GM12878 (cell line): ENCODE measurements around the gene ORAI3. TPM values are rescaled to one million over a fixed set of nuclear protein-coding genes. Genes with fewer than 3 reads are reported as not detected.

ENCODE experiments used
- ATAC-seq: fragments of 200-7000 bp; cut with Tn5 transposase; 3 replicates; pipeline ENCODE4 v1.9.1; 2020; ENCODE audit warnings: mild to moderate bottlenecking, moderate library complexity
- BruUV-seq: library from RNA; stranded (reverse); fragments of 400-500 nt; replicated peaks from 2 replicates; lab custom pipeline; 2021; lab: Mats Ljungman, UMichigan
- CTCF ChIA-PET: fragments of 300-600 bp; sonication (Branson Sonifier 250); formaldehyde crosslinking; extraction: SDS; loops from one replicate; lab custom pipeline; 2021; ENCODE audit warnings: inconsistent platforms; lab: Yijun Ruan, JAX
- POLR2A ChIA-PET: fragments of 350-600 bp; formaldehyde crosslinking; extraction: SDS; loops from one replicate; lab custom pipeline; 2021; ENCODE audit warnings: inconsistent platforms; lab: Charles Lee
- RAD21 ChIA-PET: fragments of 300-600 bp; sonication (Branson Sonifier 250); formaldehyde crosslinking; loops from one replicate; lab custom pipeline; 2023; ENCODE audit warnings: antibody characterized with exemption; ENCODE audit not compliant: unreplicated experiment; lab: Charles Lee
- SMC1A ChIA-PET: fragments of 300-600 bp; sonication (Branson Sonifier 250); formaldehyde crosslinking; loops from one replicate; lab custom pipeline; 2023; ENCODE audit not compliant: unreplicated experiment, uncharacterized antibody; lab: Charles Lee
- DNase-seq: peaks from one replicate; pipeline ENCODE4 v3.0.0-alpha.2; 2011; ENCODE audit warnings: low read depth, low spot score
- FAIRE-seq: peaks from 3 replicates; lab custom pipeline; 2011; peaks lifted over from hg19 to GRCh38; lab: Jason Lieb, UNC
- H2AFZ ChIP-seq: 2 replicates; pipeline ENCODE4 v1.6.0; 2011; ENCODE audit warnings: low read depth, low read length, control low read depth; ENCODE audit not compliant: control insufficient read depth
- H3K27ac ChIP-seq: 2 replicates; pipeline ENCODE4 v1.5.1; 2011; ENCODE audit warnings: control low read depth; ENCODE audit not compliant: control insufficient read depth, insufficient read depth
- H3K27me3 ChIP-seq, 2 experiments: replicated peaks in 1 of 2; 2 replicates each; pipeline versions ENCODE4 v1.6.0 to v1.6.1; 2011; ENCODE audit warnings: low read length in 1 of 2; ENCODE audit not compliant: control insufficient read depth in 2 of 2, insufficient read depth in 2 of 2
- H3K36me3 ChIP-seq, 2 experiments: 2 replicates each; pipeline ENCODE4 v1.5.1; 2011; ENCODE audit warnings: low read length in 1 of 2; ENCODE audit not compliant: control insufficient read depth in 2 of 2, insufficient read depth in 2 of 2
- H3K4me1 ChIP-seq: 2 replicates; pipeline ENCODE4 v1.6.1; 2011; ENCODE audit warnings: mild to moderate bottlenecking, low read length, moderate library complexity, mixed read lengths; ENCODE audit not compliant: control insufficient read depth, insufficient read depth
- H3K4me2 ChIP-seq: 2 replicates; pipeline ENCODE4 v1.6.0; 2011; ENCODE audit warnings: control low read depth; ENCODE audit not compliant: control insufficient read depth, insufficient read depth
- H3K4me3 ChIP-seq: fragments of 200-600 bp; sonication (generic); 2 replicates; pipeline ENCODE4 v1.5.1; 2016
- H3K79me2 ChIP-seq: 2 replicates; pipeline ENCODE4 v1.6.0; 2011; ENCODE audit warnings: low read length; ENCODE audit not compliant: control insufficient read depth, insufficient read depth
- H3K9ac ChIP-seq: 2 replicates; pipeline ENCODE4 v1.8.0; 2011; ENCODE audit warnings: low read length, control low read depth, mixed read lengths; ENCODE audit not compliant: control insufficient read depth, insufficient read depth
- H3K9me3 ChIP-seq: replicated peaks from 3 replicates; pipeline ENCODE4 v1.5.1; 2011; ENCODE audit warnings: mild to moderate bottlenecking, low read length; ENCODE audit not compliant: control insufficient read depth, insufficient read depth
- H4K20me1 ChIP-seq: 2 replicates; pipeline ENCODE4 v1.6.0; 2011; ENCODE audit not compliant: control insufficient read depth, insufficient read depth
- WGBS: methylation state at CpG from one replicate; pipeline ENCODE4 v1.1.6; 2016; ENCODE audit warnings: low lambda C conversion rate; ENCODE audit not compliant: insufficient replicate concordance, insufficient coverage; ENCODE audit errors: missing lambda C conversion rate; 5-methylcytosine and 5-hydroxymethylcytosine counted together
- in situ Hi-C: fragments of 300-500 bp; cut with MboI; formaldehyde crosslinking; loops from 9 replicates; pipeline ENCODE4 v1.14.3; 2018; ENCODE audit warnings: mixed read lengths
- intact Hi-C: fragments of 100-400 bp; cut with micrococcal nuclease; formaldehyde crosslinking; loops from one replicate; pipeline ENCODE4 v1.14.2; 2022; ENCODE audit not compliant: unreplicated experiment
- polyA plus RNA-seq, 11 experiments: library from polyadenylated mRNA; depleted of rRNA in 4 of 11; unstranded in 6 of 11; stranded (reverse) in 5 of 11; fragments of >200 nt; fragmentation: Nextera tagmentation in 4 of 11; fragmentation: Illumina TruSeq in 1 of 11; extraction: Ambion mirVana in 4 of 11; extraction: Trizol in 1 of 11; gene quantifications; 1 replicate in 1 of 11; 2 replicates in 10 of 11; pipeline versions ENCODE4 v1.2.1 to v1.2.3, GENCODE V29; 2011 to 2016; ENCODE audit warnings: inconsistent platforms in 2 of 11, missing spikeins in 2 of 11, low read depth in 1 of 11
- total RNA-seq, 4 experiments: library from RNA; depleted of rRNA in 3 of 4; stranded (reverse); fragments of >200 nt in 3 of 4; fragmentation: Illumina TruSeq in 1 of 4; extraction: Trizol in 1 of 4; gene quantifications; 2 replicates each; pipeline versions ENCODE4 v1.2.1 to v1.2.3, GENCODE V29; 2013 to 2021
- TF ChIP-seq, protein P1 (sequence below): fragments of 450-650 bp; IDR thresholded peaks from 2 replicates; pipeline ENCODE4 v1.6.1; 2018; ENCODE audit warnings: mild to moderate bottlenecking, low read depth, moderate library complexity; ENCODE audit not compliant: partially characterized antibody
- TF ChIP-seq, protein P2 (sequence below): fragments of 450-650 bp; IDR thresholded peaks from 2 replicates; pipeline ENCODE4 v1.6.1; 2016; ENCODE audit warnings: mild to moderate bottlenecking

The ORAI3 gene
- total and polyA plus RNA-seq, 10 of the 15 experiments (the other 5 are each of a cell fraction or from before 2014, with no cell fraction given): 3.4 to 21.9 (median 16.2) TPM

DNA sequence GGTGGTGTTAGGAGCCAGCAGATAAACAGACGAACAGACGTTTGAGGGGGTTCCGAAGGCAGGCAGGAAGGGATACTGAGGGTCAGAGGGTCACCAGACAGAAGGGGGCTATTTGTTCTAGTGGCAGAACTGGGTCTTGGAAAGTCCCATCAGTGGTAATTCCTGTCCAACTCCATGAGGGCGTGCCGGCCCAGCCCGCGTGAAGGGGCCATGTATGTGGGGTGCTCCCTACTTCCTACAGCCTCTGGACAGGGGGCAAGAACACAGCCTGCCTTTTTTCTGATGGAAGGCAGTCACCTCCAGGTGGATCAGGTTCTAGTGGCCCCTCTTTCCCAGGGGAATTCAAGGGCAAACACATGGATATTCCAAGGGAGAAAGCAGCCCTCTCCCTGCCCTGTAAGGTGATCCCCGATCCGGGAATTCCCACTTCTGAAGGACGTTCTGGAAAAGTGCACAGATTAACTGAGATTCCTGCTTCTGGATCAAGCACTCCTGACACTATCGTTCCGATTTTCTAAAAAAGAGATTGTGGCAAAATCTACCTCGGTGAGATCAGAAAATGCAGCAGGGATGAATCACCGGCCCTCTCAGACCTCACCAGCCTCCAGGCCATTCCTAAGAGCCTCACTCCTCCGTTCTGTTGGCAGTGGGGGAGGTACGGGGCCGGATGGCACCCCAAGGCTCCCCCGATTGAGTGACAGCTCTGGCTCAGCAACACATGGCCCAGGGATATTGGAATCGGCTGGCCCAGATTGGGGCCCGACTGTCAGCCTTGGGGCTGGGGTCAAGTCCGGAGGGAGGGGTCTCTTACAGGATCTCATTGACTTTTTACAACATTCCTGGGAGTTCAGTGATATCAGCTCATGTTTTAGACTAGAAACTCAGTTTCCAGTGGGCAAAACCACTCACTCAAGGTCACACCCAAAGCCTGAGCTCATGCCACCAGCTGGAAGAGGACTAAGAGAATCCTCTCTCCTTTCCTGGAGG is 49.1 kb downstream of the ORAI3 start:
- H3K36me3 ChIP-seq: no peaks in the 10 kb centered on the region
- peak overlapping the region; percentile 95 for H3K4me2 ChIP-seq
- H3K9ac ChIP-seq: no peak overlapping the region; the same call in 1 of the 2 replicates
- 58% methylated on average over 21 of the region's 21 CpGs for WGBS
- TF ChIP-seq, protein P1, sequence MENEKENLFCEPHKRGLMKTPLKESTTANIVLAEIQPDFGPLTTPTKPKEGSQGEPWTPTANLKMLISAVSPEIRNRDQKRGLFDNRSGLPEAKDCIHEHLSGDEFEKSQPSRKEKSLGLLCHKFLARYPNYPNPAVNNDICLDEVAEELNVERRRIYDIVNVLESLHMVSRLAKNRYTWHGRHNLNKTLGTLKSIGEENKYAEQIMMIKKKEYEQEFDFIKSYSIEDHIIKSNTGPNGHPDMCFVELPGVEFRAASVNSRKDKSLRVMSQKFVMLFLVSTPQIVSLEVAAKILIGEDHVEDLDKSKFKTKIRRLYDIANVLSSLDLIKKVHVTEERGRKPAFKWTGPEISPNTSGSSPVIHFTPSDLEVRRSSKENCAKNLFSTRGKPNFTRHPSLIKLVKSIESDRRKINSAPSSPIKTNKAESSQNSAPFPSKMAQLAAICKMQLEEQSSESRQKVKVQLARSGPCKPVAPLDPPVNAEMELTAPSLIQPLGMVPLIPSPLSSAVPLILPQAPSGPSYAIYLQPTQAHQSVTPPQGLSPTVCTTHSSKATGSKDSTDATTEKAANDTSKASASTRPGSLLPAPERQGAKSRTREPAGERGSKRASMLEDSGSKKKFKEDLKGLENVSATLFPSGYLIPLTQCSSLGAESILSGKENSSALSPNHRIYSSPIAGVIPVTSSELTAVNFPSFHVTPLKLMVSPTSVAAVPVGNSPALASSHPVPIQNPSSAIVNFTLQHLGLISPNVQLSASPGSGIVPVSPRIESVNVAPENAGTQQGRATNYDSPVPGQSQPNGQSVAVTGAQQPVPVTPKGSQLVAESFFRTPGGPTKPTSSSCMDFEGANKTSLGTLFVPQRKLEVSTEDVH: no peak
- TF ChIP-seq, protein P2, sequence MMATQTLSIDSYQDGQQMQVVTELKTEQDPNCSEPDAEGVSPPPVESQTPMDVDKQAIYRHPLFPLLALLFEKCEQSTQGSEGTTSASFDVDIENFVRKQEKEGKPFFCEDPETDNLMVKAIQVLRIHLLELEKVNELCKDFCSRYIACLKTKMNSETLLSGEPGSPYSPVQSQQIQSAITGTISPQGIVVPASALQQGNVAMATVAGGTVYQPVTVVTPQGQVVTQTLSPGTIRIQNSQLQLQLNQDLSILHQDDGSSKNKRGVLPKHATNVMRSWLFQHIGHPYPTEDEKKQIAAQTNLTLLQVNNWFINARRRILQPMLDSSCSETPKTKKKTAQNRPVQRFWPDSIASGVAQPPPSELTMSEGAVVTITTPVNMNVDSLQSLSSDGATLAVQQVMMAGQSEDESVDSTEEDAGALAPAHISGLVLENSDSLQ: peak; percentile 45; the same call in 1 of the 2 replicates
- H3K79me2 ChIP-seq: no peaks in the 10 kb centered on the region; the same call in 1 of the 2 replicates
- FAIRE-seq (no peak), ATAC-seq (no peak), DNase-seq (no peak)
- no TSS peak for BruUV-seq
- H2AFZ ChIP-seq: peak overlapping the region; percentile 86
- SMC1A ChIA-PET: interaction anchor here (0.9 to 1.2 kb wide), 5 partner anchors 11 to 144 kb away, joined by 3 to 4 read pairs (median 3); partner anchors contain the start of gene HSD3B7
- POLR2A ChIA-PET: interaction anchor here (0.5 to 1.5 kb wide), 7 partner anchors 11 to 461 kb away, joined by 3 to 7 read pairs (median 4); partner anchors contain the start of genes HSD3B7 and KAT8
- H3K4me1 ChIP-seq: peaks cover 14% of the 10 kb centered on the region
- H4K20me1 ChIP-seq: no peaks in the 10 kb centered on the region
- H3K9me3 ChIP-seq: no peaks in the 10 kb centered on the region
- in situ Hi-C loops: loop anchor here (25.0 kb wide), 1 partner anchor 439 kb away; the partner anchor contains the start of genes COX6A2 and ZNF843
- no peak overlapping the region for H3K27ac ChIP-seq
- RAD21 ChIA-PET: interaction anchor here (0.8 to 1.6 kb wide), 7 partner anchors 12 to 458 kb away, joined by 3 to 11 read pairs (median 3); partner anchors contain the start of genes ITGAD, ZNF646 and ZNF668
- no peaks in the 10 kb centered on the region; a peak in 1 of 4 replicates for H3K27me3 ChIP-seq
- intact Hi-C loops: loop anchor here (5.0 to 10.0 kb wide), 3 partner anchors 77 to 184 kb away; partner anchors contain the start of genes FUS, ZNF646 and ZNF668
- CTCF ChIA-PET: interaction anchor here (0.7 to 2.4 kb wide), 5 partner anchors 13 to 462 kb away, joined by 3 to 10 read pairs (median 4); partner anchors contain the start of gene HSD3B7
- peak overlapping the region; percentile 76 for H3K4me3 ChIP-seq
